ENCODE measurements around the gene RBM33.
A peak's percentile ranks its signal among the peaks of the same experiment; 100 is the strongest.
"Not testable (repeated sequence)": the region's sequence is repeated elsewhere in the genome, so short reads cannot be mapped to it uniquely, and the experiment has no call there.

Gene RBM33

GRCh38 chr7:155644178-155644970 lies at the start of gene RBM33:
TSS of gene RBM33 (plus strand) at chr7:155644661. CDS start at chr7:155644877, 216 bp downstream.
- peak; percentile 89 for DNase-seq (ENCODE audit: low spot score)

GRCh38 chr7:155594961-155595366 lies 49.5 kb upstream of the RBM33 start:
- no peak for DNase-seq (ENCODE audit: low spot score)

- DNase-seq (ENCODE audit: low spot score): no peak
Observed at GRCh38 chr7:155597753-155598140, 46.7 kb upstream of the RBM33 start.

GRCh38 chr7:155598810-155599210 lies 45.7 kb upstream of the RBM33 start:
- DNase-seq (ENCODE audit: low spot score): peak; percentile 78

GRCh38 chr7:155602156-155602555 lies 42.3 kb upstream of the RBM33 start:
- no peak for DNase-seq (ENCODE audit: low spot score)

- DNase-seq (ENCODE audit: low spot score): no peak
Observed at GRCh38 chr7:155602750-155603149, 41.7 kb upstream of the RBM33 start.

- no peak for DNase-seq (ENCODE audit: low spot score)
Observed at GRCh38 chr7:155603205-155603857, 41.1 kb upstream of the RBM33 start.

GRCh38 chr7:155603858-155604503 lies 40.5 kb upstream of the RBM33 start:
- no peak for DNase-seq (ENCODE audit: low spot score)

- no peak for DNase-seq (ENCODE audit: low spot score)
Observed at GRCh38 chr7:155604504-155604997, 39.9 kb upstream of the RBM33 start.

GRCh38 chr7:155609185-155609584 lies 35.3 kb upstream of the RBM33 start:
- DNase-seq (ENCODE audit: low spot score): no peak

- DNase-seq (ENCODE audit: low spot score): no peak
Observed at GRCh38 chr7:155610633-155611193, 33.7 kb upstream of the RBM33 start.

- DNase-seq (ENCODE audit: low spot score): no peak
Observed at GRCh38 chr7:155611808-155612447, 32.5 kb upstream of the RBM33 start.

GRCh38 chr7:155612658-155613057 lies 31.8 kb upstream of the RBM33 start:
- DNase-seq (ENCODE audit: low spot score): no peak

GRCh38 chr7:155615085-155615484 lies 29.4 kb upstream of the RBM33 start:
- not testable (repeated sequence) for DNase-seq (ENCODE audit: low spot score)

GRCh38 chr7:155618708-155619633 lies 25.5 kb upstream of the RBM33 start:
- no peak for DNase-seq (ENCODE audit: low spot score)

GRCh38 chr7:155619634-155620271 lies 24.7 kb upstream of the RBM33 start:
- no peak for DNase-seq (ENCODE audit: low spot score)

- DNase-seq (ENCODE audit: low spot score): no peak
Observed at GRCh38 chr7:155620497-155620896, 24.0 kb upstream of the RBM33 start.

GRCh38 chr7:155621418-155621980 lies 23.0 kb upstream of the RBM33 start:
- DNase-seq (ENCODE audit: low spot score): no peak

GRCh38 chr7:155624412-155624811 lies 20.0 kb upstream of the RBM33 start:
- DNase-seq (ENCODE audit: low spot score): no peak

- no peak for DNase-seq (ENCODE audit: low spot score)
Observed at GRCh38 chr7:155625557-155625956, 18.9 kb upstream of the RBM33 start.
